HepG2 (cell line): ENCODE results near the gene ADPRHL1. TPM values are rescaled to one million over a fixed set of nuclear protein-coding genes. Genes with fewer than 3 reads are reported as not detected.

Experiments used
- ARID4A ChIP-seq: sonication (generic); formaldehyde crosslinking; IDR thresholded peaks from 2 replicates; pipeline ENCODE4 v1.5.0; 2020; ENCODE audit warnings: mild to moderate bottlenecking, missing genetic modification reagents, borderline replicate concordance
- XRCC5 ChIP-seq: fragments of 200-400 bp; formaldehyde crosslinking; optimal IDR thresholded peaks from 2 replicates; pipeline ENCODE3; 2017; ENCODE audit warnings: mild to moderate bottlenecking, low read length
- polyA plus RNA-seq, 8 experiments: library from polyadenylated mRNA; depleted of rRNA in 3 of 8; stranded (reverse) in 7 of 8; unstranded in 1 of 8; fragments of >200 nt; fragmentation: Illumina TruSeq in 4 of 8; extraction: Trizol in 4 of 8; gene quantifications; 2 replicates each; pipeline versions ENCODE4 v1.2.1 to v1.2.3, GENCODE V29; 2011 to 2016; ENCODE audit warnings: low read depth in 4 of 8, missing spikeins in 1 of 8, mixed read lengths in 1 of 8; ENCODE audit not compliant: insufficient read depth in 1 of 8
- total RNA-seq, 5 experiments: library from RNA; depleted of rRNA; stranded (reverse); fragments of >200 nt; fragmentation: Illumina TruSeq; extraction: Trizol; gene quantifications; 2 replicates each; pipeline ENCODE4 v1.2.3, GENCODE V29; 2016; ENCODE audit warnings: low read depth in 1 of 5
- TF ChIP-seq, protein P1 (sequence below): sonication (generic); formaldehyde crosslinking; IDR thresholded peaks from 2 replicates; pipeline ENCODE4 v1.4.0; 2020; ENCODE audit warnings: missing genetic modification reagents

ADPRHL1 gene
- total and polyA plus RNA-seq, 2 of the 13 experiments (the other 11 are each of a cell fraction or from before 2014, with no cell fraction given), result 0.34 to 0.40 TPM

DNA sequence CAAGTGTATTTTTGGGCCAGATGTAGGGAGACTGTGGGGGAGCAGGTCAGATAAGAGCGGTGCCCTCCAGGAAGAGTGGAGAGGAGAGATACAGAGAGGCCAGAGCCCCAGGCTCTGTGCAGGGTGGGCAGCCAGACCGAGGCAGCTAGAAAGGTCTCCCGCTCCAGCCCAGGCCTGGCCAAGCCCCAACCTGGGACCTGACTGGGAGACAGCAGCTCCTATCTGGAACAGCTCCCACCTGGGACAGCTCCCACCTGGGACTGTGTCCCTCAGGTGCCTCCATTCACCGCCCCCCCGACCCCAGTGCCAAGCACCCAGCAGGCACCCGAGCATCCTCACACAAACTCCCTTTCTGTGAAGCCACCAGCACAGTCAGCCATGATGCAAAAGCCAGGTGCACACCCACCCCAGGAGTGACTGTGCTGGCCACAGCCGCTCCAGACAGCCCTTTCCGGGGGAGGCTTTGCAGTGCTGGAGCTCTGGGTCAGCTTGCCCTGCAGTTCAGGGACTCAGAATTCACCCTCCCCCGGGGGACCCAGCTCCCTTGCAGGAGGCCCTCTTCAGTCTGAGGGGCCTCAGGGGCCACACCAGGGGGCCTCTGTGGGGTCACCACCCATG lies 87.2 kb downstream of the ADPRHL1 start (continued):
- TF ChIP-seq, protein P1, sequence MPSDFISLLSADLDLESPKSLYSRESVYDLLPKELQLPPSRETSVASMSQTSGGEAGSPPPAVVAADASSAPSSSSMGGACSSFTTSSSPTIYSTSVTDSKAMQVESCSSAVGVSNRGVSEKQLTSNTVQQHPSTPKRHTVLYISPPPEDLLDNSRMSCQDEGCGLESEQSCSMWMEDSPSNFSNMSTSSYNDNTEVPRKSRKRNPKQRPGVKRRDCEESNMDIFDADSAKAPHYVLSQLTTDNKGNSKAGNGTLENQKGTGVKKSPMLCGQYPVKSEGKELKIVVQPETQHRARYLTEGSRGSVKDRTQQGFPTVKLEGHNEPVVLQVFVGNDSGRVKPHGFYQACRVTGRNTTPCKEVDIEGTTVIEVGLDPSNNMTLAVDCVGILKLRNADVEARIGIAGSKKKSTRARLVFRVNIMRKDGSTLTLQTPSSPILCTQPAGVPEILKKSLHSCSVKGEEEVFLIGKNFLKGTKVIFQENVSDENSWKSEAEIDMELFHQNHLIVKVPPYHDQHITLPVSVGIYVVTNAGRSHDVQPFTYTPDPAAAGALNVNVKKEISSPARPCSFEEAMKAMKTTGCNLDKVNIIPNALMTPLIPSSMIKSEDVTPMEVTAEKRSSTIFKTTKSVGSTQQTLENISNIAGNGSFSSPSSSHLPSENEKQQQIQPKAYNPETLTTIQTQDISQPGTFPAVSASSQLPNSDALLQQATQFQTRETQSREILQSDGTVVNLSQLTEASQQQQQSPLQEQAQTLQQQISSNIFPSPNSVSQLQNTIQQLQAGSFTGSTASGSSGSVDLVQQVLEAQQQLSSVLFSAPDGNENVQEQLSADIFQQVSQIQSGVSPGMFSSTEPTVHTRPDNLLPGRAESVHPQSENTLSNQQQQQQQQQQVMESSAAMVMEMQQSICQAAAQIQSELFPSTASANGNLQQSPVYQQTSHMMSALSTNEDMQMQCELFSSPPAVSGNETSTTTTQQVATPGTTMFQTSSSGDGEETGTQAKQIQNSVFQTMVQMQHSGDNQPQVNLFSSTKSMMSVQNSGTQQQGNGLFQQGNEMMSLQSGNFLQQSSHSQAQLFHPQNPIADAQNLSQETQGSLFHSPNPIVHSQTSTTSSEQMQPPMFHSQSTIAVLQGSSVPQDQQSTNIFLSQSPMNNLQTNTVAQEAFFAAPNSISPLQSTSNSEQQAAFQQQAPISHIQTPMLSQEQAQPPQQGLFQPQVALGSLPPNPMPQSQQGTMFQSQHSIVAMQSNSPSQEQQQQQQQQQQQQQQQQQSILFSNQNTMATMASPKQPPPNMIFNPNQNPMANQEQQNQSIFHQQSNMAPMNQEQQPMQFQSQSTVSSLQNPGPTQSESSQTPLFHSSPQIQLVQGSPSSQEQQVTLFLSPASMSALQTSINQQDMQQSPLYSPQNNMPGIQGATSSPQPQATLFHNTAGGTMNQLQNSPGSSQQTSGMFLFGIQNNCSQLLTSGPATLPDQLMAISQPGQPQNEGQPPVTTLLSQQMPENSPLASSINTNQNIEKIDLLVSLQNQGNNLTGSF (CRISPR knock-in tag), result no peak
- TF ChIP-seq ARID4A (CRISPR knock-in tag), result 0 out of 2 replicates have a peak, but pooled peaks have one; percentile 33
- no peak for TF ChIP-seq XRCC5
- TF ChIP-seq, all 625 proteins: peak for 6
